Stimulated activated CD4-positive, alpha-beta T cell treated with anti-CD3 and anti-CD28 coated beads, TNF-alpha, amount 100 ng/mL, for 24 hours (primary cell): ENCODE results near the gene LCN10.

Experiments
- DNase-seq, 3 experiments: peaks; one replicate each; pipeline ENCODE4 v3.0.0-alpha.2; 2020; ENCODE audit warnings: low read depth in 3 of 3

The LCN10 gene

GRCh38 chr9:136754626-136755301, 12.0 kb upstream of the LCN10 start:
- DNase-seq = no peak

GRCh38 chr9:136754059-136754572, 11.4 kb upstream of the LCN10 start:
- DNase-seq = no peak

- DNase-seq = no peak
Measured at GRCh38 chr9:136753371-136754058, 10.8 kb upstream of the LCN10 start.

GRCh38 chr9:136751814-136752213, 9.1 kb upstream of the LCN10 start:
- no peak for DNase-seq

- DNase-seq = no peak
Measured at GRCh38 chr9:136751244-136751643, 8.5 kb upstream of the LCN10 start.

GRCh38 chr9:136750526-136750925, 7.8 kb upstream of the LCN10 start:
- DNase-seq = no peak

GRCh38 chr9:136748666-136749611, 6.2 kb upstream of the LCN10 start:
- DNase-seq = no peak

- DNase-seq = no peak
Measured at GRCh38 chr9:136748201-136748600, 5.5 kb upstream of the LCN10 start, which contains the start of gene LCN6. Gene LCN6, minus strand, starts transcription at chr9:136748525. Its CDS starts 42 bp downstream, at chr9:136748483.

GRCh38 chr9:136747161-136748060, 4.7 kb upstream of the LCN10 start:
- DNase-seq = no peak

- no peak for DNase-seq
Measured at GRCh38 chr9:136746621-136747020, 3.9 kb upstream of the LCN10 start.

- no peak for DNase-seq
Measured at GRCh38 chr9:136746155-136746490, 3.4 kb upstream of the LCN10 start.

GRCh38 chr9:136745389-136746154, 2.8 kb upstream of the LCN10 start:
- DNase-seq = no peak

- DNase-seq = no peak
Measured at GRCh38 chr9:136744773-136745172, 2.0 kb upstream of the LCN10 start.

GRCh38 chr9:136743639-136744211, 985 bp upstream of the LCN10 start:
- DNase-seq = no peak

- DNase-seq = peak in 1 of 3 experiments; percentile 62
Measured at GRCh38 chr9:136741883-136742571, 713 bp downstream of the LCN10 start.

GRCh38 chr9:136740971-136741882, 1.5 kb downstream of the LCN10 start:
- DNase-seq = no peak

GRCh38 chr9:136740491-136740890, 2.2 kb downstream of the LCN10 start:
- DNase-seq = no peak

GRCh38 chr9:136740069-136740468, 2.7 kb downstream of the LCN10 start:
- no peak for DNase-seq
